ENCODE data around the gene SLC16A7. TPM values are rescaled to one million over a fixed set of nuclear protein-coding genes. Genes with fewer than 3 reads are reported as not detected.

The SLC16A7 gene
- total and polyA plus RNA-seq, 10 of the 15 experiments (the other 5 are each of a cell fraction or from before 2014, with no cell fraction given), result 1.5 to 12.9 (median 6.7) TPM

GRCh38 chr12:59742841-59743240 is 147.0 kb downstream of the SLC16A7 start:
- no peak for FAIRE-seq
- RAD21 ChIA-PET (ENCODE audit: unreplicated experiment), result no interaction called here
- TF ChIP-seq BRCA1 (IDR thresholded peaks at IDR 0.05; ENCODE audit: low read depth, low read length), result no peak
- TF ChIP-seq HDGF (IDR thresholded peaks at IDR 0.05), result no peak
- no peak for TF ChIP-seq PBX3 (IDR thresholded peaks at IDR 0.05; ENCODE audit: insufficient replicate concordance, low read depth, low read length)
- no peak for TF ChIP-seq BCL11A (IDR thresholded peaks at IDR 0.05; ENCODE audit: low read depth, low read length)
- TF ChIP-seq PKNOX1 (IDR thresholded peaks at IDR 0.05), result no peak
- no peak for TF ChIP-seq EED (IDR thresholded peaks at IDR 0.05; ENCODE audit: low read depth)
- no peak for TF ChIP-seq DPF2 (IDR thresholded peaks at IDR 0.05)
- no peak for TF ChIP-seq HCFC1 (IDR thresholded peaks at IDR 0.05; ENCODE audit: low read length)
- TF ChIP-seq BACH1 (IDR thresholded peaks at IDR 0.05; ENCODE audit: borderline replicate concordance), result no peak
- no peak for TF ChIP-seq POLR2A (IDR thresholded peaks at IDR 0.05; ENCODE audit: low read depth, low read length)
- no peak for TF ChIP-seq ELK1 (IDR thresholded peaks at IDR 0.05; ENCODE audit: low read depth, low read length)
- TF ChIP-seq BHLHE40 (IDR thresholded peaks at IDR 0.05; ENCODE audit: borderline replicate concordance in 1 of 2, low read depth in 2 of 2, low read length in 1 of 2), result no peak
- TF ChIP-seq FOXK2 (IDR thresholded peaks at IDR 0.05), result no peak
- no peak for TF ChIP-seq SREBF1 (IDR thresholded peaks at IDR 0.05; ENCODE audit: low read length)
- TF ChIP-seq NFIC (IDR thresholded peaks at IDR 0.05; ENCODE audit: low read depth, low read length), result no peak
- no peak for TF ChIP-seq CTCF (IDR thresholded peaks at IDR 0.05 in 2 of 3, conservative IDR thresholded peaks at IDR 0.05 in 1 of 3; ENCODE audit: control insufficient read depth in 2 of 3, extremely low read depth in 1 of 3, insufficient read depth in 1 of 3, low read depth in 3 of 3, low read length in 3 of 3)
- no peak for TF ChIP-seq SREBF2 (IDR thresholded peaks at IDR 0.05; ENCODE audit: low read length)
- no peak for TF ChIP-seq MLLT1 (IDR thresholded peaks at IDR 0.05)
- TF ChIP-seq CREB1 (IDR thresholded peaks at IDR 0.05; ENCODE audit: low read depth), result no peak

More at GRCh38 chr12:59742841-59743240, 147.0 kb downstream of the SLC16A7 start:
- H3K4me1 ChIP-seq (ENCODE audit: control insufficient read depth, insufficient read depth, low read length), result no peaks in the 10 kb centered on the region
- ChIA-PET POLR2A (no interaction called here), CTCF (no interaction called here), SMC1A (ENCODE audit: uncharacterized antibody, unreplicated experiment) (no interaction called here)
- ATAC-seq (no peak), DNase-seq (ENCODE audit: low read depth, low spot score) (no peak)
- no peak overlapping the region for H3K4me3 ChIP-seq
- no peaks in the 10 kb centered on the region for H3K9me3 ChIP-seq (replicated peaks; ENCODE audit: control insufficient read depth, insufficient read depth, low read length)
- H2AFZ ChIP-seq (ENCODE audit: control insufficient read depth, low read depth, low read length), result no peak overlapping the region
- H3K36me3 ChIP-seq (ENCODE audit: control insufficient read depth in 2 of 2, insufficient read depth in 2 of 2, low read length in 1 of 2), result no peaks in the 10 kb centered on the region
- intact Hi-C loops (cut with micrococcal nuclease; ENCODE audit: unreplicated experiment), result no loop called here
- H3K4me2 ChIP-seq (ENCODE audit: control insufficient read depth, insufficient read depth), result no peak overlapping the region
- no peak overlapping the region for H3K9ac ChIP-seq (ENCODE audit: control insufficient read depth, insufficient read depth, low read length)
- H3K27me3 ChIP-seq (replicated peaks in 1 of 2; ENCODE audit: control insufficient read depth in 2 of 2, insufficient read depth in 2 of 2, low read length in 1 of 2), result no peaks in the 10 kb centered on the region
- no TSS peak for BruUV-seq (replicated peaks)
- in situ Hi-C loops (cut with MboI), result no loop called here
- H3K79me2 ChIP-seq (ENCODE audit: control insufficient read depth, insufficient read depth, low read length), result no peaks in the 10 kb centered on the region
- no peaks in the 10 kb centered on the region for H4K20me1 ChIP-seq (ENCODE audit: control insufficient read depth, insufficient read depth)
- H3K27ac ChIP-seq (ENCODE audit: control insufficient read depth, insufficient read depth), result no peak overlapping the region
- 0% methylated on average over 1 of the region's 1 CpG for WGBS (ENCODE audit: insufficient coverage, insufficient replicate concordance, low lambda C conversion rate, missing lambda C conversion rate)
